IMR-90 (cell line): Measurements from ENCODE around the gene SPTLC2. TPM values are rescaled to one million over a fixed set of nuclear protein-coding genes. Genes with fewer than 3 reads are reported as not detected.

ENCODE experiments used
- ATAC-seq: fragments of 200-7000 bp; cut with Tn5 transposase; 2 replicates; pipeline ENCODE4 v1.9.1; 2020; ENCODE audit warnings: low read depth, mild to moderate bottlenecking, moderate library complexity
- BruUV-seq: library from RNA; stranded (reverse); fragments of 400-500 nt; replicated peaks from 2 replicates; lab custom pipeline; 2021; lab: Mats Ljungman, UMichigan
- CTCF ChIA-PET: fragments of 300-600 bp; formaldehyde crosslinking; extraction: SDS; loops from one replicate; lab custom pipeline; 2021; ENCODE audit warnings: antibody characterized with exemption; lab: Yijun Ruan, JAX
- POLR2A ChIA-PET: fragments of 300-600 bp; sonication (Branson Sonifier 250); formaldehyde crosslinking; loops from one replicate; lab custom pipeline; 2022; ENCODE audit warnings: antibody characterized with exemption; ENCODE audit not compliant: unreplicated experiment; lab: Charles Lee
- DNase-seq: peaks from one replicate; pipeline ENCODE4 v3.0.0; 2013
- H2AFZ ChIP-seq: replicated peaks from 2 replicates; pipeline ENCODE3; 2013; ENCODE audit warnings: low read length, mild to moderate bottlenecking; ENCODE audit not compliant: poor library complexity
- H2AK5ac ChIP-seq: 2 replicates; pipeline ENCODE4 v1.6.1; 2013; ENCODE audit warnings: low read depth, low read length, inconsistent platforms
- H2AK9ac ChIP-seq: replicated peaks from 2 replicates; pipeline ENCODE3; 2013; ENCODE audit warnings: mild to moderate bottlenecking, low read depth, low read length, moderate library complexity; ENCODE audit not compliant: poor library complexity
- H2BK120ac ChIP-seq: 2 replicates; pipeline ENCODE4 v1.6.1; 2013; ENCODE audit warnings: low read depth, low read length, inconsistent platforms
- H2BK15ac ChIP-seq: 3 replicates; pipeline ENCODE4 v1.6.1; 2013; ENCODE audit warnings: low read depth, low read length, inconsistent platforms
- H2BK20ac ChIP-seq: 2 replicates; pipeline ENCODE4 v1.6.1; 2013; ENCODE audit warnings: low read depth, mild to moderate bottlenecking, inconsistent platforms, low read length, moderate library complexity
- H2BK5ac ChIP-seq: 2 replicates; pipeline ENCODE4 v1.6.1; 2013; ENCODE audit warnings: mild to moderate bottlenecking, low read depth, low read length, inconsistent platforms; ENCODE audit not compliant: poor library complexity, severe bottlenecking
- H3K14ac ChIP-seq: replicated peaks from 2 replicates; pipeline ENCODE4 v1.6.1; 2013; ENCODE audit warnings: low read depth, low read length, inconsistent platforms
- H3K18ac ChIP-seq: 2 replicates; pipeline ENCODE4 v1.6.1; 2013; ENCODE audit warnings: low read depth, low read length, control low read depth
- H3K23ac ChIP-seq: 2 replicates; pipeline ENCODE4 v1.6.1; 2013; ENCODE audit warnings: low read depth, low read length, inconsistent platforms
- H3K27ac ChIP-seq: 2 replicates; pipeline ENCODE4 v1.5.1; 2013; ENCODE audit warnings: mild to moderate bottlenecking, control low read depth, low read length; ENCODE audit not compliant: insufficient read depth
- H3K27me3 ChIP-seq: 2 replicates; pipeline ENCODE4 v1.6.1; 2013; ENCODE audit warnings: low read length; ENCODE audit not compliant: control insufficient read depth, insufficient read depth
- H3K36me3 ChIP-seq: 2 replicates; pipeline ENCODE4 v1.6.1; 2013; ENCODE audit warnings: low read length, mixed read lengths; ENCODE audit not compliant: control insufficient read depth, insufficient read depth
- H3K4ac ChIP-seq: 2 replicates; pipeline ENCODE4 v1.6.1; 2013; ENCODE audit warnings: low read depth, low read length, inconsistent platforms
- H3K4me1 ChIP-seq: 2 replicates; pipeline ENCODE4 v1.6.1; 2013; ENCODE audit warnings: low read length, mixed read lengths; ENCODE audit not compliant: control insufficient read depth, insufficient read depth
- H3K4me2 ChIP-seq: 2 replicates; pipeline ENCODE4 v1.6.1; 2013; ENCODE audit warnings: low read depth, mild to moderate bottlenecking, control low read depth, low read length, moderate library complexity
- H3K4me3 ChIP-seq: 2 replicates; pipeline ENCODE4 v1.5.1; 2013; ENCODE audit warnings: low read depth, mild to moderate bottlenecking, control low read depth, low read length, moderate library complexity; ENCODE audit not compliant: insufficient read depth
- H3K56ac ChIP-seq: 2 replicates; pipeline ENCODE4 v1.6.1; 2013; ENCODE audit warnings: low read length, inconsistent platforms; ENCODE audit not compliant: insufficient read depth; ENCODE audit errors: extremely low read depth
- H3K79me1 ChIP-seq, 2 experiments: 2 replicates each; pipeline ENCODE4 v1.6.1; 2013; ENCODE audit warnings: low read length in 2 of 2, inconsistent platforms in 1 of 2, low read depth in 1 of 2
- H3K9ac ChIP-seq: 2 replicates; pipeline ENCODE4 v1.6.1; 2013; ENCODE audit warnings: low read depth, low read length, control low read depth
- H3K9me1 ChIP-seq: 2 replicates; pipeline ENCODE4 v1.6.1; 2013; ENCODE audit warnings: low read length, inconsistent platforms; ENCODE audit not compliant: insufficient read depth
- H3K9me3 ChIP-seq: 2 replicates; pipeline ENCODE4 v1.6.1; 2013; ENCODE audit warnings: low read length; ENCODE audit not compliant: control insufficient read depth, insufficient read depth
- H4K20me1 ChIP-seq: 2 replicates; pipeline ENCODE4 v1.6.1; 2013; ENCODE audit warnings: low read length, inconsistent platforms; ENCODE audit not compliant: insufficient read depth
- H4K5ac ChIP-seq: 2 replicates; pipeline ENCODE4 v1.6.1; 2013; ENCODE audit warnings: mild to moderate bottlenecking, low read depth, low read length, control low read depth
- H4K8ac ChIP-seq, 2 experiments: 2 replicates each; pipeline ENCODE4 v1.6.1; 2013; ENCODE audit warnings: low read depth in 2 of 2, low read length in 2 of 2, control low read depth in 1 of 2, inconsistent platforms in 1 of 2
- H4K91ac ChIP-seq: 2 replicates; pipeline ENCODE4 v1.6.1; 2013; ENCODE audit warnings: low read depth, low read length, inconsistent platforms; ENCODE audit not compliant: insufficient read depth
- BHLHE40 ChIP-seq: fragments of 150-350 bp; IDR thresholded peaks from 2 replicates; pipeline ENCODE4 v1.6.1; 2016; ENCODE audit warnings: mild to moderate bottlenecking, low read depth, low read length
- CEBPB ChIP-seq: IDR thresholded peaks from 2 replicates; pipeline ENCODE4 v1.6.1; 2012; ENCODE audit warnings: low read depth, low read length, improper control_type of control experiment
- CHD1 ChIP-seq: IDR thresholded peaks from 2 replicates; pipeline ENCODE4 v1.6.1; 2012; ENCODE audit warnings: low read depth, low read length, improper control_type of control experiment
- FOS ChIP-seq: fragments of 150-350 bp; IDR thresholded peaks from 2 replicates; pipeline ENCODE4 v1.6.1; 2016; ENCODE audit warnings: low read depth, low read length
- MAFK ChIP-seq: IDR thresholded peaks from 2 replicates; pipeline ENCODE4 v1.6.1; 2012; ENCODE audit warnings: low read depth, low read length, improper control_type of control experiment
- MAZ ChIP-seq: IDR thresholded peaks from 2 replicates; pipeline ENCODE4 v1.6.1; 2012; ENCODE audit warnings: low read depth, mild to moderate bottlenecking, low read length, improper control_type of control experiment, moderate library complexity, borderline replicate concordance
- MXI1 ChIP-seq: IDR thresholded peaks from 2 replicates; pipeline ENCODE4 v1.6.1; 2012; ENCODE audit warnings: low read depth, mild to moderate bottlenecking, low read length, moderate library complexity, borderline replicate concordance
- NFE2L2 ChIP-seq: fragments of 150-350 bp; IDR thresholded peaks from 2 replicates; pipeline ENCODE4 v1.6.1; 2016; ENCODE audit warnings: low read depth, mild to moderate bottlenecking, low read length
- POLR2A ChIP-seq: IDR thresholded peaks from 2 replicates; pipeline ENCODE4 v1.6.1; 2012; ENCODE audit warnings: mild to moderate bottlenecking, low read depth, low read length
- RAD21 ChIP-seq: IDR thresholded peaks from 2 replicates; pipeline ENCODE4 v1.6.1; 2012; ENCODE audit warnings: low read length, improper control_type of control experiment
- RCOR1 ChIP-seq: IDR thresholded peaks from 2 replicates; pipeline ENCODE4 v1.6.1; 2012; ENCODE audit warnings: mild to moderate bottlenecking, low read length, improper control_type of control experiment; ENCODE audit not compliant: insufficient replicate concordance
- RFX5 ChIP-seq: IDR thresholded peaks from 2 replicates; pipeline ENCODE4 v1.8.0; 2012; ENCODE audit warnings: low read depth, mild to moderate bottlenecking, low read length, moderate library complexity
- SMC3 ChIP-seq: fragments of 150-350 bp; IDR thresholded peaks from 2 replicates; pipeline ENCODE4 v1.6.1; 2016; ENCODE audit warnings: low read depth, mild to moderate bottlenecking, antibody characterized with exemption, low read length, moderate library complexity
- WGBS, 2 experiments: methylation state at CpG; one replicate each; pipeline versions ENCODE4 v1.1.5 to v1.1.7; 2013; ENCODE audit warnings: missing lambda C conversion rate in 2 of 2; ENCODE audit not compliant: insufficient read length in 1 of 2; ENCODE audit errors: extremely low coverage in 2 of 2; 5-methylcytosine and 5-hydroxymethylcytosine counted together
- dilution Hi-C: fragments of 300-500 bp; cut with HindIII; formaldehyde crosslinking; loops from one replicate; pipeline ENCODE4 v1.14.3; 2018; ENCODE audit warnings: low sequenced_read_pairs; ENCODE audit not compliant: unreplicated experiment
- in situ Hi-C: fragments of 300-500 bp; cut with MboI; formaldehyde crosslinking; loops from 3 replicates; pipeline ENCODE4 v1.14.3; 2019; ENCODE audit warnings: low sequenced_read_pairs, inconsistent platforms, mixed read lengths
- intact Hi-C: fragments of 100-400 bp; cut with micrococcal nuclease; formaldehyde crosslinking; loops from 2 replicates; pipeline ENCODE4 v1.10.0; 2022
- polyA plus RNA-seq, 3 experiments: library from polyadenylated mRNA; depleted of rRNA; stranded (reverse); fragments of >200 nt; gene quantifications; 2 replicates each; pipeline ENCODE4 v1.2.3, GENCODE V29; 2012; ENCODE audit warnings: low replicate concordance in 1 of 3
- total RNA-seq: library from RNA; depleted of rRNA; stranded (reverse); fragments of >200 nt; gene quantifications from 2 replicates; pipeline ENCODE4 v1.2.3, GENCODE V29; 2012
- TF ChIP-seq, protein P1 (sequence below): conservative IDR thresholded peaks from 2 replicates; pipeline ENCODE4 v1.5.1; 2012; ENCODE audit warnings: mild to moderate bottlenecking, low read depth, low read length, improper control_type of control experiment
- TF ChIP-seq, protein P2 (sequence below): fragments of 150-350 bp; IDR thresholded peaks from 2 replicates; pipeline ENCODE4 v1.6.1; 2016; ENCODE audit warnings: low read depth, mild to moderate bottlenecking, low read length, moderate library complexity, borderline replicate concordance
- TF ChIP-seq, protein P3 (sequence below): fragments of 150-350 bp; IDR thresholded peaks from 2 replicates; pipeline ENCODE4 v1.6.1; 2017; ENCODE audit warnings: mild to moderate bottlenecking, antibody characterized with exemption, low read length, low read depth

Gene SPTLC2
- total and polyA plus RNA-seq, 2 of the 4 experiments (the other 2 are of a cell fraction): 22.6 to 68.3 TPM

DNA sequence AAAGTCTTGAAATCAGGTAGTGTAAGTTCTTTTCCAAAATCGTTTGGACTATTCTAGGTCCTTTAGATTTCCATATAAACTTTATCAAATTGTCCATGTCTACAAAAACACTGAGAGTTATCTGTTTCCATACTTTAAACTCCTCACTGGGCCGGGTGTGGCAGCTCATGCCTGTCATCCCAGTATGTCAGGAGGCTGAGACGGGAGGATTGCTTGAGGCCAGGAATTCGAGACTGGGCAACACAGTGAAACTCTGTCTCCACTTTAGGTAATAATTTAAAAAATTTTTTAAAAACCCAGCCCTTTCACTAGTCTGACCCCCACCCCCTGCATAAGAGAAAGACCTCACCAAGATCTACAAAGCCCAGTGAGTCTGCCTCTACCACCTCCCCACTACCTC lies 111.4 kb downstream of the SPTLC2 start:
- Histone ChIP-seq H3K9me3 (no peaks in the 10 kb centered on the region), H3K23ac (no peak overlapping the region), H3K36me3 (peaks cover 2% of the 10 kb centered on the region), H3K4me2 (no peak overlapping the region), H4K20me1 (no peaks in the 10 kb centered on the region), H3K14ac (no peak overlapping the region), H3K18ac (no peak overlapping the region), H3K27me3 (peaks cover 2% of the 10 kb centered on the region; the same call in 1 of the 2 replicates), H3K4me1 (peaks cover 8% of the 10 kb centered on the region), H2AK9ac (no peak overlapping the region), H3K79me1 (peaks cover 0 to 3% of the 10 kb centered on the region in 2 experiments; a peak in 1 of 4 replicates), H2BK120ac (no peak overlapping the region), H4K91ac (no peak overlapping the region), H2AFZ (no peak overlapping the region), H3K4me3 (no peak overlapping the region), H4K5ac (no peak overlapping the region), H2BK20ac (no peak overlapping the region), H3K9me1 (no peaks in the 10 kb centered on the region), H3K27ac (no peak overlapping the region), H3K9ac (no peak overlapping the region), H2BK5ac (no peak overlapping the region), H3K56ac (no peak overlapping the region), H2BK15ac (no peak overlapping the region), H2AK5ac (no peak overlapping the region), H4K8ac (no peak overlapping the region), H3K4ac (no peak overlapping the region)
- in situ Hi-C loops: no loop called here
- CTCF ChIA-PET: interaction anchor here (0.6 kb wide), 1 partner anchor 206 kb away, joined by 3 read pairs; no protein-coding TSS in a partner anchor
- intact Hi-C loops: no loop called here
- no CpG with 5 or more reads among the region's 4 CpGs for WGBS, 2 experiments
- TF ChIP-seq, protein P1, sequence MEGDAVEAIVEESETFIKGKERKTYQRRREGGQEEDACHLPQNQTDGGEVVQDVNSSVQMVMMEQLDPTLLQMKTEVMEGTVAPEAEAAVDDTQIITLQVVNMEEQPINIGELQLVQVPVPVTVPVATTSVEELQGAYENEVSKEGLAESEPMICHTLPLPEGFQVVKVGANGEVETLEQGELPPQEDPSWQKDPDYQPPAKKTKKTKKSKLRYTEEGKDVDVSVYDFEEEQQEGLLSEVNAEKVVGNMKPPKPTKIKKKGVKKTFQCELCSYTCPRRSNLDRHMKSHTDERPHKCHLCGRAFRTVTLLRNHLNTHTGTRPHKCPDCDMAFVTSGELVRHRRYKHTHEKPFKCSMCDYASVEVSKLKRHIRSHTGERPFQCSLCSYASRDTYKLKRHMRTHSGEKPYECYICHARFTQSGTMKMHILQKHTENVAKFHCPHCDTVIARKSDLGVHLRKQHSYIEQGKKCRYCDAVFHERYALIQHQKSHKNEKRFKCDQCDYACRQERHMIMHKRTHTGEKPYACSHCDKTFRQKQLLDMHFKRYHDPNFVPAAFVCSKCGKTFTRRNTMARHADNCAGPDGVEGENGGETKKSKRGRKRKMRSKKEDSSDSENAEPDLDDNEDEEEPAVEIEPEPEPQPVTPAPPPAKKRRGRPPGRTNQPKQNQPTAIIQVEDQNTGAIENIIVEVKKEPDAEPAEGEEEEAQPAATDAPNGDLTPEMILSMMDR: no peak
- no peak for TF ChIP-seq CEBPB
- no peak for TF ChIP-seq BHLHE40
- TF ChIP-seq RAD21: no peak
- TF ChIP-seq MAFK: no peak
- TF ChIP-seq NFE2L2: no peak
- no peak for TF ChIP-seq FOS
- TF ChIP-seq, protein P2, sequence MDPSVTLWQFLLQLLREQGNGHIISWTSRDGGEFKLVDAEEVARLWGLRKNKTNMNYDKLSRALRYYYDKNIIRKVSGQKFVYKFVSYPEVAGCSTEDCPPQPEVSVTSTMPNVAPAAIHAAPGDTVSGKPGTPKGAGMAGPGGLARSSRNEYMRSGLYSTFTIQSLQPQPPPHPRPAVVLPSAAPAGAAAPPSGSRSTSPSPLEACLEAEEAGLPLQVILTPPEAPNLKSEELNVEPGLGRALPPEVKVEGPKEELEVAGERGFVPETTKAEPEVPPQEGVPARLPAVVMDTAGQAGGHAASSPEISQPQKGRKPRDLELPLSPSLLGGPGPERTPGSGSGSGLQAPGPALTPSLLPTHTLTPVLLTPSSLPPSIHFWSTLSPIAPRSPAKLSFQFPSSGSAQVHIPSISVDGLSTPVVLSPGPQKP: no peak
- TF ChIP-seq MAZ: no peak
- TF ChIP-seq RFX5: no peak
- TF ChIP-seq, protein P3, sequence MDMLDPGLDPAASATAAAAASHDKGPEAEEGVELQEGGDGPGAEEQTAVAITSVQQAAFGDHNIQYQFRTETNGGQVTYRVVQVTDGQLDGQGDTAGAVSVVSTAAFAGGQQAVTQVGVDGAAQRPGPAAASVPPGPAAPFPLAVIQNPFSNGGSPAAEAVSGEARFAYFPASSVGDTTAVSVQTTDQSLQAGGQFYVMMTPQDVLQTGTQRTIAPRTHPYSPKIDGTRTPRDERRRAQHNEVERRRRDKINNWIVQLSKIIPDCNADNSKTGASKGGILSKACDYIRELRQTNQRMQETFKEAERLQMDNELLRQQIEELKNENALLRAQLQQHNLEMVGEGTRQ: no peak
- no peak for TF ChIP-seq RCOR1
- no peak for TF ChIP-seq SMC3
- TF ChIP-seq CHD1: no peak
- TF ChIP-seq MXI1: no peak
- no peak for TF ChIP-seq POLR2A
- POLR2A ChIA-PET: no interaction called here
- dilution Hi-C loops: no loop called here
- BruUV-seq: no TSS peak
- DNase-seq (no peak), ATAC-seq (no peak)
